Fibroblast of skin of scalp (primary cell): ENCODE measurements around the gene CC2D1A.
A peak's percentile ranks its signal among the peaks of the same experiment; 100 is the strongest.
"Not testable (repeated sequence)": the region's sequence is repeated elsewhere in the genome, so short reads cannot be mapped to it uniquely, and the experiment has no call there.

Experiments
- DNase-seq: peaks from one replicate; pipeline ENCODE4 v3.0.0-alpha.2; 2013

Gene CC2D1A

DNA sequence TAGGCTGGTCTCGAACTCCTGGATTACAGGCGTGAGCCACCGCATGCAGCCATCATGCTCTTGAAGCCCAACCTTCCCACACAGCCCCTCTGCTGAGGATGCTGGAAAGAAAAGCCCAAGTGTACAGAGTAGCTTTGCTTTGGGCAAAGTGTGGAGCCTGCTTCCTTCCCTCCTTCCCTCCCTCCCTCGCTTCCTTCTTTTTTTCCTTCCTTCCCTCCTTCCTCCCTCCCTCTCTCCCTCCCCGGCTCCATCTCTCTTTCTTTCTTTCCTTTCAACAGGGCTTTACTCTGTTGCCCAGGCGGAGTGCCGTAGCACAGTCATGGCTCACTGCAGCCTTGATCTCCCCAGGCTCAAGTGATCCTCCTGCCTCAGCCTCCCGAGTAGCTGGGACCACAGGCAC lies 2.7 kb downstream of the CC2D1A start:
- no peak for DNase-seq

DNA sequence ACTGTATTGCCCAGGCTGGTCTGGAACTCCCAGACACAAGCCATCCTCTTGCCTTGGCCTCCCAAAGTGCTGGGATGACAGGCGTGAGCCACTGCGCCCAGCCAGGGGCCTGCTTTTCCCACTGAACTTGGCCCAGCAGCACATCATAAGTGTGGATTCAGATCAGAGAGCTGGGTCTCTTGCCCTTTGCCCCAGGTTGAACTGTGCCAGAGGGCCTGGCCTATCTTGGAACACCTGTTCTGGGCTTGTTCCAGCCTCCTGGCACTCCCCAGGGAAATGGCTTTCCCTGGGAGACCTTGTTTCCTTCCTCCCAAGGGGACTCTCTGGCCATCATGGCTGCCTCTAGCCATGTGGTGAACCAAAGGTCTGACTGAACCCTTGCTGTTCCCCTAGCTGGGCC lies 3.4 kb downstream of the CC2D1A start:
- no peak for DNase-seq

DNA sequence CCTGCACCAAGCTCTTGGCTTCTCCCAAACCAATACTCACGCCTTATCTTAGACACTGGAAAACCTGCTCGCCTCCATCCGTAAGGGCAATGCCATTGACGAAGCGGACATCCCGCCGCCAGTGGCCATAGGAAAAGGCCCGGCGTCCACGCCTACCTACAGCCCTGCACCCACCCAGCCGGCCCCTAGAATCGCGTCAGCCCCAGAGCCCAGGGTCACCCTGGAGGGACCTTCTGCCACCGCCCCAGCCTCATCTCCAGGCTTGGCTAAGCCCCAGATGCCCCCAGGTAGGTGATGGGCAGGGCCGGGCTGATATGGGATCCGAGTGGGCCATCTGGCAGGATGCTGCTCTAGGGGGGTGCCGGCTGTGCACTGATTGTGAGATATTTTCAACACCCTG lies 7.4 kb downstream of the CC2D1A start:
- no peak for DNase-seq

DNA sequence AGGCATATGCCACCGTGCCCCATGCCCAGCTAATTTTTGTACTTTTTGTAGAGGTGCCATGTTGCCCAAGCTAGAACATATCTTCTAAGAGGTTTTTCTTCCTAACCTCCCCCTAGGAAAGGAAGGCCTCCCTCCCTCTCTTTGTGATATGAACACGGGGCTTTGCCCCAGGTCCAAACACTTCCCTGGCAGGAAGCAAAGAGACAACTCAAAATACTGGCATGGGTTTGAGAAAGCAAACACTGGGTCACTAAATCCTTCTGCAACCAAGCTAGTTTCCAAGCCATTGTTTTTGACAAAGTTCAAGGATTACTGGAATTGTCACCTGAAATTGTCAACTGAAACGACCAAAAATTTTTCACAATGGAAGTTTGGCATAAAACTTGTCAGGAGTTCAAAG lies 8.8 kb downstream of the CC2D1A start:
- no peak for DNase-seq

DNA sequence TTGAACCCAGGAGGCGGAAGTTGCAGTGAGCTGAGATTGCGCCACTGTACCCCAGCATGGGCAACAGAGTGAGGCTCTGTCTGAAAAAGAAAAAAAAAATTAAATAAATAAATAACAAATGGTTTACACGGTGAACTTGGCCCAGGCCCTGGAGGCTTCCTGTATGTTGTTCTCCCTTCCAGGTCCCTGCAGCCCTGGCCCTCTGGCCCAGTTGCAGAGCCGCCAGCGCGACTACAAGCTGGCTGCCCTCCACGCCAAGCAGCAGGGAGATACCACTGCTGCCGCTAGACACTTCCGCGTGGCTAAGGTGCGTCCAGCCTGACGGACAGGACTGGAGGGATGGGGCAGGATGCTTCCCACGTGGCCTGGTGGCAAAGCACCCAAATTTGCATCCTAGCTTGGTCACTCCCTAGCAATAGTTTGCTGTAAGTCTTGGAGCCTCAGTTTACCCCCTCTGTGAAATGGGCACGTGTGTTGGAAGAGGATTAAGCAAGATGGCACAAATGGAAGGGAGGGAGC lies 11.9 kb downstream of the CC2D1A start:
- DNase-seq, result no peak

DNA sequence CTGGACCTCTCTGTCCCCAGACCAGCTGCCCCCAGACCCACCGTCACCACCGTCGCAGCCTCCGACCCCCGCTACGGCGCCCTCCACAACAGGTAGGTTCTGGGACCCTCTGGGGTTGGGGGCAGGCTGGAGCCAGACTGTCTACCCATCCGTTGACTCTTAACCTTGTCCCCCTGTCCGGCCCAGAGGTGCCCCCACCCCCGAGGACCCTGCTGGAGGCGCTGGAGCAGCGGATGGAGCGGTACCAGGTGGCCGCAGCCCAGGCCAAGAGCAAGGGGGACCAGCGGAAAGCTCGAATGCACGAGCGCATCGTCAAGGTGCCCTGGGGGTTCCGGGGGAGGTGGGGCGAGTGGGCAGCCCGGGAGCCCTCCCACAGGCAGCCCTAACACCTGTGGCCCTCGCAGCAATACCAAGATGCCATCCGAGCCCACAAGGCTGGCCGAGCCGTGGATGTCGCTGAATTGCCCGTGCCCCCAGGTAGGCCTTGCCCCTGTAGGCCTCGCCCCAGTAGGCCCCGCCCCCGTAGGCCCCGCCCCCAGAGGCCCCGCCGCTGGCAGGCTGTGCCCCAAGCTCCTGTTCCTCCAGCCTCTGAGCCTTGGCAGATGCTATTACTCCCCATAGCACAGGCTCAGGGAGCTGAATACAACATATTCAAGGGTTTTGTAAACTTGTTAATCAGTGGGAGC lies 12.9 kb downstream of the CC2D1A start:
- no peak for DNase-seq

DNA sequence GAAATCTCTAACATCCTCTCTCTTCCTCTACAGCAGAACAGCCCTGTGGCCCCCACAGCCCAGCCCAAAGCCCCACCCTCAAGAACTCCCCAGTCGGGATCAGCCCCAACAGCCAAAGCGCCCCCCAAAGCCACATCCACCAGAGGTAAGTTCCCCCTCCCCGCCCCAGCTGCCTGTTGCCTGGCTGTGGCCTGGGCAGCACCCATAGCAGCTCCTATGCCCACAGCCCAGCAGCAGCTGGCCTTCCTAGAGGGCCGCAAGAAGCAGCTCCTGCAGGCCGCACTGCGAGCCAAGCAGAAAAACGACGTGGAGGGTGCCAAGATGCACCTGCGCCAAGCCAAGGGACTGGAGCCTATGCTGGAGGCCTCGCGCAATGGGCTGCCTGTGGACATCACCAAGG lies 14.5 kb downstream of the CC2D1A start:
- no peak for DNase-seq

DNA sequence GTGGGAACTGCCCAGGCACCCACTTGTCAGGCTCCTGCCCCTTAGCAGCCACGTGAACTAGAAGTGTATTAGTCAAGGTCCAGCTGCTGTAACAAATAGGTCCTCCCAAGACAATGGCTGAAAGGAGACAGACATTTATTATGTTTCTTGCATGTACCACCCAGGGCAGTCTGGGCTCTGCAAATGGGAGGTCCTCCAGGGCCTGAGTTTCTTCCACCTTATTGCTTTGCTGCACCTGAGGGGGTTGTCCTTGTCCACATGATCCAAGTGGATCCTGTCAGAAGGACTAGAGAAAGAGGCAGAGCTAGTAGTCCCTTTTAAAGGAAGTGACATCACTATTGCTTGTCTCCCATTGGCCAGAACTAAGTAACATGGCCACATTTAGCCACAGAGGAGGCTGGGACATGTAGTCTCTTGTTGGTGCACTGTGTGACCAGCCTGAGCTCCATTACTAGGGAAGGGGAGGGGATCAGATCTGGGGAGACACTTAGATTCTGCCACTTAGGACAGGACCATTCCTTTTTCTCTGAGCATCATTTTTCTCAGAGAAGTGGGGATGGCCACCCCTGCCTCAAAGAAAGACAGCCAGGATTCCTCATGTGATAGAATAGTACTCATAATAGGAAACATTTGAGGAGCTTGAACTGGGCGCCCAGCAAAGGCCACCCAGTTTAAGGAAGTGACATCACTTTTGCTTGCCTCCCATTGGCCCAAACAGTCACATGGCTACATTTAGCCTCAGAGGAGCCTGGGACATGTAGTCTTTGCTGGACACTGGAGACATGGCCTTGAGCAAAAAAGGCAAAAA lies 15.1 kb downstream of the CC2D1A start:
- peak; percentile 58 for DNase-seq

DNA sequence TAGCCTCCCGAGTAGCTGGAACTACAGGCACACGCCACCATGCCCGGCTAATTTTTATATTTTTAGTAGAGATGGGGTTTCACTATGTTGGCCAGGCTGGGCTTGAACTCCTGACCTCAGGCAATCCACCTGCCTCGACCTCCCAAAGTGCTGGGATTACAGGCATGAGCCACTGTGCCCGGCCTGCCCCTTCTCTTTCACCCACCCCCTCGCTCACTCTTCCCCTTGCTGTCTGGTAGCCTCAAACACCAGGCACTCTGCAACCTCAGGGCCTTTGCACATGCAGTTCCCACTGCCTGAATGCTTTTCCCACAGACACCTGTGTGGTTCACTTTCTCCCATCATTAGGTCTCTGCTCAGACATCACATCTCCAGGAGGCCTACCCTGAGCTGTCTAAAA lies 16.1 kb downstream of the CC2D1A start:
- DNase-seq, result not testable (repeated sequence)

DNA sequence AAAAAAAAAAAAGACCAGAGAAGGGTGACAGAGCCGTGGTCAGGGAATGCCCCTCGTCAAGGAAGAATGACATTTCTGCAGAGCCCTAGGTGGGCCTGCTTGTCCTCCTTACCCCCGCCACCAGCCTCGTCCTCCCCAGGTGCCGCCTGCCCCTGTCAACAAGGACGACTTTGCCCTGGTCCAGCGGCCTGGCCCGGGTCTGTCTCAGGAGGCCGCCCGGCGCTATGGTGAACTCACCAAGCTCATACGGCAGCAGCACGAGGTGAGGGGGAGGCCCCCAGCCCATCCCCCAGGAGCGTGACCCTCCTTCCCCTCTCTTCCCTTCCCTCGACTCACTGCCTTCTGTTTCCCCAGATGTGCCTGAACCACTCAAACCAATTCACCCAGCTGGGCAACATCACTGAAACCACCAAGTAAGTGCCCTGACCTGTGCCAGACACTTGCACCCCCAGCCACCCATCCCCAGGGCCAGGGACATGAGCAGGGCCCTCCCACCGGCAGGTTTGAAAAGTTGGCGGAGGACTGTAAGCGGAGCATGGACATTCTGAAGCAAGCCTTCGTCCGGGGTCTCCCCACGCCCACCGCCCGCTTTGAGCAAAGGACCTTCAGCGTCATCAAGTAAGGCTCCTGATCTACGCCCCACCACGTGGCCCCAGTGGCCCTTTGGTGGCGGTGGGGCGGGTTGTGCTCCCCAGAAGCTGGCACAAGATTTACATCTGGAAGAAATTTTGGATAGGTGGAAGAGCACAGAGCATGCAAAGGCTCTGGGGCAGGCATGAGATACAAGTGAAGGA lies 17.4 kb downstream of the CC2D1A start:
- DNase-seq, result no peak

DNA sequence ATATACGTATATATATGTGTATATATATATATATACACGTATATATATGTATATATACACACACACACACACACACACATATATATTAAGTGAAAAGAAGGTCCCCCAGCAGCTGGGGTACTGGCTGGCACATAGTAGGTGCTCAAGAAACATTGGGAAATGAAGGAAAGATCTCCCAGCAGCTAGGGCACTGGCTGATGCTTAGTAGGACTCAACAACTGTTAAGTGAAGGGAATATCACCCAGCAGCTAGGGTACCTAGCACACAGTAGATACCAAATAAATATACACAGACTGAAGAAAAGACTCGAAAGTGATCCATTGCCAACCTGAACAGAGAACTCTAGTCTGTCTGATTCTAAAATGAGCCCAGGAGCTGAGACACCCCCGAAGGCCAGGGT lies 20.0 kb downstream of the CC2D1A start:
- no peak for DNase-seq

DNA sequence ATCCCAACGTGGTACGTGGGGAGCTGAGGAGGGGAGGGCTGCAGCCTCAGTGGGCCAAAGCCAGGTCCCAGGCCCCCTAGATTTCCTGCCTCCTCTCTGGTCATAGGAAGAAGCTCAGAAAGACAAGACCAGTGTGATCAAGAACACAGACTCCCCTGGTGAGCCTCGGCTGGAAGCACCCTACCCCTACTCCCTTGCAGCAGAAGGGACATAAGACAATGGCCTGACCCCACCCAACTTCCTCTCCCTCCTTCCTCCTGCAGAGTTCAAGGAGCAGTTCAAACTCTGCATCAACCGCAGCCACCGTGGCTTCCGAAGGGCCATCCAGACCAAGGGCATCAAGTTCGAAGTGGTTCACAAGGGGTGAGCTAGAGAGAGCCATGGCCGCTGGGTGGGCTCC lies 20.7 kb downstream of the CC2D1A start:
- no peak for DNase-seq

DNA sequence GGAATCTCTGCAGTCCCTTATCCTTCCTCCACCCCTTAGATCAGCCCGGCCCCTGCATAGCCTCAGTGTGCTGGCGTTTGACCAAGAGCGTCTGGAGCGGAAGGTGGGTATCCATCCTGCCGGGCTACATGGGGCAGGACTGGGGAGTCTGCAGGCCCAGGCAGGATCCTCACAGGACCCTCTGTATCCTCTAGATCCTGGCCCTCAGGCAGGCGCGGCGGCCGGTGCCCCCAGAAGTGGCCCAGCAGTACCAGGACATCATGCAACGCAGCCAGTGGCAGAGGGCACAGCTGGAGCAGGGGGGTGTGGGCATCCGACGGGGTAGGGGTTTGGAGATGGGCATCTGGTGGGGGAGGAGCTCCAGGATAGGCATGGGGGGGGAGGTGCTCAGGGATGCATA lies 23.3 kb downstream of the CC2D1A start:
- DNase-seq, result no peak

DNA sequence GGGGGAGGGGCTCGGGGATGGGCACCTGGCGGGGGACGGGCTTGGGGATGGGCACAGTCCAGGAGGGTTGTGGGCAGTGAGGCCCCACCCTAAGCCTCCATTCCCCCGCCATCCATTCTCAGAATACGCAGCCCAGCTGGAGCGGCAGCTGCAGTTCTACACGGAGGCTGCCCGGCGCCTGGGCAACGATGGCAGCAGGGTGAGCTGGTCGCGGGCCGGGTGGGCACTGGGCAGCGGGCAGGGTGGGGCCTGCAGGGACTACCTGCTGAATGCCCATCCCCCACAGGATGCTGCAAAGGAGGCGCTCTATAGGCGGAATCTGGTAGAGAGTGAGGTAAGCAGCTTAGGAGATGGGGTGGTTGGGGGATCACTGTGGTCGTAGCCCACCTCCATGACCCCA lies 24.0 kb downstream of the CC2D1A start:
- DNase-seq, result no peak

DNA sequence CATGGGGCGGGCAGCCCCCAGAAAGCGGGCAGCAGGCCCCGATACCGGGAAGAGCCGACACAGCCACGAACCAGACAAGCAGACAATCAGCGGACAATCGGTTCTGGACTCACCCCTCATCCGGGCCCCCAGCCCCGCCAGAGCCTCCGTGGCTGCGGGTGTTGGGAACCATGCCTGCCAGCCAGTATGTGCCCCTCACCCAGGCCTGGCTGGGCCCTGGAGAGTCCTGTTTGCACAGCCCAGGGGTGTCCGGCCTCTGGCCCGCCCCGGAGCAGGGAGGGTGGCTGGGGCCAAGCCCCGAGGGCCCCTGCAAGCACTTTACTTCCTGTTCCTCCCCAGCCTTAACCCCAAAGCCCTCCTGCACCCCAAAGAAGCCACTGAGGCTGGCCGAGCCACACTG lies 24.4 kb downstream of the CC2D1A start:
- DNase-seq, result no peak

DNA sequence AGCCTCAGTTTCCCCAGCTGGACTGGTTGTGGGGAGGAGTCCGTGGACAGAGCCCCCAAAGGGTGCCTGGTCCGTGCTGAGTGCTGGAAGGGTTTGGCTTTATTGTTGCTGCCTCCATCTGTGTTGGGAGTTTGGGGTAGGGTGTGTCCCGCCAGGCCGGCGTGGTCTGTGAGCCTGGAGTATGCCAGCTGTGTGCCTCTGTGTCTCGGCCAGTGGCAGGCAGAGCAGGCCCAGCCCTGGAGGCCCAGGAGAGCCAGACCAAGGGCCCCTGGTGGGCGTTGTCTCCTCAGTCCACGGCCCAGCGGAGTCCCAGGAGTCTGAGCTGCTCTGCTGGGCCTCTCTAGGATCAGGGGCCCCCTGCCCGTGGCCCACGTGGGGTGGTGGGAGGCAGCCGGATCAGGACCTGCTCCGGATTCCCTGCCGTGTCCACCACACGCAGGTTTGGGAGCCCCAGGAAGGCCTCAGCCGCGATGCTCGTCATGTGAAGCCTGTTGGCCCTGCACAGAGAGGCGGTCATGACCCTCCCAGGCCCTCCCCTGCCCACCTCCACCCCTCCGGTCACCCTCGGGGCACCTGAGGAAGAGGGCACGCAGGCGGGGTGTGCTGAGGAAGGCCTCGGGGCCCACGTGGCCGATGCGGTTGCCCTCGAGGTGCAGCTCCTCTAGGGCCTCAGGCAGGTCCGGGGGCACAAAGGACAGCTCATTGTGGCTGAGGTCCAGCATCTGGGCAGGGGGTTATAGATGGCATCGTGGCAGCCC lies 25.6 kb downstream of the CC2D1A start:
- no peak for DNase-seq

DNA sequence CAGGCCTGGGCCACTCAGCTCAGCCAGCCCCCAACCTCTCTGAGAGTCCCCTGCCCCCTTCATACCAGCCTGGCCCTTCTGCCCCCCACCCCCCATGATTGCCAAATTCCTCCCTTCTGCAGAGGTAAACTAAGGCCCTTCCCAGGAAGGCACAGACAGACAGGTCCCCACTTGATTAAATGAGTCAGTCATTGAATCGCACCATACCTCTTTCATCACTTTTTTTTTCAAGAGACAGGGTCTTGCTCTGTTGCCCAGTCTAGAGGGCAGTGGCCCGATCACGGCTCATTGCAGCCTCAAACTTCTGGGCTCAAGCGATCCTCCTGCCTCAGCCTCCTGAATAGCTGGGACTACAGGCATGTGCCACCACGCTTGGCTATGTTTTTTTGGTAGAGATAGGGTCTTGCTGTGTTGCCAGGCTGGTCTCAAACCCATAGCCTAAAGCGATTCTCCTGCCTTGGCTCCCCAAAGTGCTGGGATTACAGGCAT lies 26.2 kb downstream of the CC2D1A start:
- no peak for DNase-seq

DNA sequence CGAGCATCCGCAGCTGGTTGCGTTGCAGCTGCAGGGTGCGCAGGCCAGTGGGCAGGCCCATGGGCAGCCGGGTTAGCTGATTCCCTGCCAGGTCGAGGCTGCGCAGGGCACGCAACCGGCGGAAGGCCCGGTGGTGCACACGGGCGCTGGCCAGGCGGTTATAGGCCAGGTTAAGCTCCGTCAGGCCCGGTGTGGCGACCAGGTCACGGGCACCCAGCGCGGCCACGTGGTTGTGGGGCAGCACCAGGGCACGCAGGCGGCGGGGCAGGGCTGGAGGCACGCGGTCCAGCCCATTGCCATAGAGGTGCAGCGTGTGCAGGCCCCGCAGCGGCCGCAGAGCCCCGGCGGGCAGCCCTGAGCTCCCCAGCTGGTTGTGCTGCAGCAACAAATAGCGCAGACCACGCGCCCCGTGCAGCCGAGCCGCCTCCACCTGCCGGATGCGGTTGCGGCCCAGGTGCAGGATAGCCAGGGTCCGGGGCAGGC lies 27.0 kb downstream of the CC2D1A start:
- no peak for DNase-seq

DNA sequence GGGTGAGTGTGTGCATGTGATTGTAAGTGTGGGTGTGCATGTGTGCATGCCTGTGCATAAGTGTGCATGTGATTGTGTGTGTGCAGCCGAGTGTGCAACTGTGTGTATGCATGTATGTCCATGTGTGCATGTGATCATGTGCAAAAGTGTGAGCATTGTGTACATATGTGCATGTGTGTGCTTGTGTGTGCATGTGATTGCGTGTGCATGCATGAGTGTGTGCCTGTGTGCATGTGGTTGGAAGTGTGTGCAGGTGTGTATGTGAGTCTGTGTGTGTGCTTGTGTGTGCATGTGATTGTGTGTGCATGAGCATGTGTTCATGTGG lies 28.7 kb downstream of the CC2D1A start:
- no peak for DNase-seq

DNA sequence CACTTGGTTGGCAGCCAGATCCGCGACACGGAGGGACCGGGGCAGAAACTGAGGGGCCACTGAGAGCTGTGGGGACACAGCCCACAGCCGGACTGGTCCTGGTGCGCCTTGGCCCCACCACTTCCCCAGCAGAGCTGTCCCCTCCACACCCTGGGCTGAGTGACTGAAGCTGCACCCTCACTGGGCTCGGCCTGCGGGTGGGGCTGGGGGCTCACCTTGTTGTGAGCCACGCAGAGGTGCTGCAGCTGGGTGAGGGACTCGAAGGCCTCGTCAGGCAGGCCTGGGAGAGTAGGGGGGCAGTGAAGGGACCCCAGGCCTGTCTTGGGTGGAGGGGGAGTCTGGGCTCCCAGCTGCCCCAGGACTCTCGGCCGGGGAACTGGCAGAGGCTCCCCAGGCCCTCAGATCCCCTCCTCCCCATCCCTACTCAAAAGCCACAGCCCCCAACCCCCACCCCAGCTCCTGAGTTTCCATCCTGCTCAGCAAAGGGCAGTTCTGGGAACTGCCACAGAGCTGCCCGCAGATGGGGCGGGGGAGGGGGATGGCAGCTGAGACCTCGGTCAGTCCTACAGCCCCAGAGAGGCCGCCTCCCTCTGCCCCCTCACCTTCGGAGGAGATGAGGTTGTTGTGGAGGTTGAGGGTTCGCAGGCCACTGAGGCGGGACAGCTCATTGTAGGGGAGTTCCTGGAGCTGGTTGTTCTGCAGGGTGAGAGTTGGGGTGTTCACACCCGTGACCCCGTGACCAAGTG lies 29.9 kb downstream of the CC2D1A start:
- no peak for DNase-seq

DNA sequence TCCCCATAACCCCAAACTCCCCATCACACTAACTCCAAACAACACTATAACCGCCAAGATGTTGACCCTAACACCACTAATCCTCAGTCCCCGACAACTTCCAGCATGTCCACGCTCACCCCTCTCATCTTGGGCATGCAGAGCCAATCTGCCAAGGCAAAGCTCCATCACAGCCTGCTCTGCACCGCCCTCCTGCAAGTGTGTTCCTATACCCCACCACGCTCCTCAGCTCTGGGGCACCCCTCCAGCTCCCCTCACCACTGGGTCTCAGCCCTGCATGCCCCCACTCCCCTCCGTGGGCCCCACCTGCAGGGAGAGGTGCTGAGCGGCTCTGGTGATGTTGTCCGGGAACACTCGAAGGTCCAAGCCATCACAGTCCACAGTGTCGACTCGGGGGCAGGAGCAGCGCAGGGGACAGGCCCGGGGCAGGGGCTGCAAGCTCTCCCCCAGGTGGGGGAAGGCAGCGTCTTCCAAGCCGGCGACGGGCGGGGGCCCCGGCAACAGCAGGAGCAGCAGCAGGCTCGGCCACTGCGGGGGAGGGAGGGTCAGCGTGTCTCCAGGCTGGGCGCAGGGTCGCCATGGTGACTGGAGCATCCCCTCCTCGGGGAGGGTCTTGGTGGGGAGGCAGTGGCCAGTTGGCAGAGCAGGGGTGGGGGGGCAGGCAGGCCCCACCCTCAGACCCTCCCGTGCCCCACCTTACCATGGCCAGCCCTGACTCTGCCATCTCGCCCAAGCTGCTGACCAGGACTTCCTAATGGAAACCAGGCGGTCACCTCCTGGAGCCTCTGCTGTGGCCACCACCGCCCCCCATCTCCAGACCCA lies 31.7 kb downstream of the CC2D1A start:
- no peak for DNase-seq
